Fibroblast of skin of abdomen (primary cell): ENCODE results near the gene CATSPER3. TPM values are rescaled to one million over a fixed set of nuclear protein-coding genes. Genes with fewer than 3 reads are reported as not detected.

Experiments used
- DNase-seq: peaks from one replicate; pipeline ENCODE4 v3.0.0-alpha.2; 2013
- polyA plus RNA-seq, 2 experiments: library from polyadenylated mRNA; unstranded; fragments of 120-200 nt; gene quantifications; one replicate each; pipeline ENCODE4 v1.2.1, GENCODE V29; 2013; ENCODE audit not compliant: insufficient read length in 2 of 2

The CATSPER3 gene
- polyA plus RNA-seq (2013, experiment 1 of 2; ENCODE audit: insufficient read length): 0.30 TPM
- polyA plus RNA-seq (2013, experiment 2 of 2; ENCODE audit: insufficient read length): 0.17 TPM

DNA sequence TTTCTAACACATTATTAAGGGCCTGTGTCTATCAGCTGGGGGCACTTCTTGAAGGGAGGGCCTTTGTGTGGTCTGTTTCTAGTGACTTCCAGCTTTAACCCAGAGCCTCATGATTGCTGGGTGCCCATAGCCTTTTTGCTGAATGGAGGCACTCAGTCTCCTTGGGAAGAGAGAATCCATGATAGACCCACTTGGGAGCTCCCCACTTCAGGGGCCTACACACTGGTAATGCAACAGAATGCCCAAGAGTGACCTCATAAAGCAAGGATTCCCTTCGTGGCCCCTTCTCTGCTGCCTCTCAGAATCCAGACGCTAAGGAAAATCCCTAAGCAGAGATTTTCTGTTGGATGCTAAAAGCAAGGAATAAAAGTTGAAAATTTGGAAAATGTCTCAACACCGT is at the start of gene CATSPER3:
TSS of gene CATSPER3 (plus strand) at position 301 of the 400 bp plus-strand sequence. CDS start at position 386, 85 bp downstream.
- DNase-seq: no peak

DNA sequence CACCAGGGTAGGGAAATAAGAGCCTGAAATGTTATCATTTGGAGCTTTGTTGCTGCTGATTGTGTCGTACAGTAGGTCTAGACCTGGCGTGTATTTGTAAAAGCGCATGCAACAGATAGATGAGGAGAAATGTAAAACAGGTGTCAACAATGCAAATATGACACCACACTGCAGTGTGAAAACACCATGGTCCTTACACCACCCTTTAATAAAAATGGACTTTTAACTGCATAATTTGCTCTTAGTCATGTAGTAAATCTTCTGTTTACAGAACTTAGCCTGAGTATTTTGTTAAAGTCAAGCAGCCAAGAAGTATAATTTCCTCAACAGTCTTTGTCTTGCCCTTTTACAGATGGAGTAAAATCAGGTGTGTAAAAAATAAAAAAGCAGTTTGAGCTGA is 48.8 kb upstream of the CATSPER3 start:
- DNase-seq: no peak

DNA sequence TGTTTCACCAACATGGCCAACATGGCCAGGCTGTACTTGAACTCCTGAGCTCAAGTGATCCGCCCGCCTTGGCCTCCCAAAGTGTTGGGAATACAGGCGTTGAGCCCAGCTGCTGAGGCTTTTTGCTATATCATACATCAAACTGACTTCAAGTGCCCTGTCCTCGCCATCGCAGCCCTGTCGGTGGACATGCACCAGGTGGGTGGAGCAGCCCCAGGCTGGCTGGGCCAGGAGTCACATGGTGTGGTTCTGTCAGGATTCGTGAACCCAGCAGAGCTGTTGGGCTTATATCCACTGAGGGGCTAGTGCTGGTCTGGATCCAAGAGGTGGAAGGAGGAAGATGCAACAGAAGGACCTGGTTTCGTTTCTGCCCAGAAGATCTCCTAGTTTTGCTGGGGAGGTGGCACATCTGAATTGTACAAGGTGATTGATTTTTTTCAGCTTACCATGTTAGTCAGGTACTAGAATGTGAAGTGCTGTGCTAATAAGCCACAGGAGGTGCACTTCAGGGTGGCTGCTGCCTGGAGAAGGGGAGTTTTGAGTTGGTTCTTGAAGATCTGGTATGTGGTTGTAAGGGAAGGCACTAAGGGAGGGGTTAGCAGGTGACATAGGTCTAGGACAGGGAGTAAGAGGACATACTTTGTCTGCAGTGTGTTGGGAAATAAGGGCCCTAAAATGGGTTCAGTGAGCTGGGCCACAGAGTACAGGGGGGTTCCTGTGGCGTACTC is 46.7 kb upstream of the CATSPER3 start:
- DNase-seq: no peak

DNA sequence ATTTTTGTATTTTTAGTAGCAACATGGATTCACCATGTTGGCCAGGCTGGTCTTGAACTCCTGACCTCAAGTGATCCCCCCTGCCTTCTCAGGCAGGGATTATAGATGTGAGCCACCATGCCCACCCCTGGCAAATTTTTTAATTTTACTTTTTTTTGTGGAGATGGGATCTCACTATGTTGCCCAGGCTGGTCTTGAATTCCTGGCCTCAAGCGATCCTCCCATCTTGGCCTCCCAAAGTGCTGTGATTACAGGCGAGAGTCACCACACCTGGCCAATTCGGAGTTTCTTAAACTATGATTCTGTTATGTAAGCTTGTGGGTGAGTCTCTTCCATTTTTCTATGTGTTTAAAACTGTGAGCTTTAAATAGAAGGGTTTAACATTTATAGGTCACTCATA is 35.2 kb upstream of the CATSPER3 start:
- no peak for DNase-seq

DNA sequence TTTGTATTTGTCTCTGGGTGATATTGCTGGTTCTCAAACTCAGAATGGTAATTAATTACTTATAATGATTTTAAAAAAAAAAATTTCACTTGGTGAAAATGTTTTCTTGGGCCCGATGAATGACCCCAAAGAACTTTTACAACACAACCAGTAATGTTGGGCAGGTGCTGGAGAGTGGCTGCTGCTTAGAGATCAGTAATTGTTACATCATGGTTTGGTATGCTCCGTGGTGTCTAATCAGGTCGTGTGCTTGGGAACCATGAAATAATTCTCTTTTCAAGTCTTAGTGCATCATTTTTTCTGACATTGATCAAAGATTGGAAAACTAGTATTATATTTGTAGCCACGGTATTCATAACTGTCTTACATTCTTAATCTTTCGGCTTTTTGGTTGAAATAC is 33.5 kb upstream of the CATSPER3 start:
- no peak for DNase-seq

DNA sequence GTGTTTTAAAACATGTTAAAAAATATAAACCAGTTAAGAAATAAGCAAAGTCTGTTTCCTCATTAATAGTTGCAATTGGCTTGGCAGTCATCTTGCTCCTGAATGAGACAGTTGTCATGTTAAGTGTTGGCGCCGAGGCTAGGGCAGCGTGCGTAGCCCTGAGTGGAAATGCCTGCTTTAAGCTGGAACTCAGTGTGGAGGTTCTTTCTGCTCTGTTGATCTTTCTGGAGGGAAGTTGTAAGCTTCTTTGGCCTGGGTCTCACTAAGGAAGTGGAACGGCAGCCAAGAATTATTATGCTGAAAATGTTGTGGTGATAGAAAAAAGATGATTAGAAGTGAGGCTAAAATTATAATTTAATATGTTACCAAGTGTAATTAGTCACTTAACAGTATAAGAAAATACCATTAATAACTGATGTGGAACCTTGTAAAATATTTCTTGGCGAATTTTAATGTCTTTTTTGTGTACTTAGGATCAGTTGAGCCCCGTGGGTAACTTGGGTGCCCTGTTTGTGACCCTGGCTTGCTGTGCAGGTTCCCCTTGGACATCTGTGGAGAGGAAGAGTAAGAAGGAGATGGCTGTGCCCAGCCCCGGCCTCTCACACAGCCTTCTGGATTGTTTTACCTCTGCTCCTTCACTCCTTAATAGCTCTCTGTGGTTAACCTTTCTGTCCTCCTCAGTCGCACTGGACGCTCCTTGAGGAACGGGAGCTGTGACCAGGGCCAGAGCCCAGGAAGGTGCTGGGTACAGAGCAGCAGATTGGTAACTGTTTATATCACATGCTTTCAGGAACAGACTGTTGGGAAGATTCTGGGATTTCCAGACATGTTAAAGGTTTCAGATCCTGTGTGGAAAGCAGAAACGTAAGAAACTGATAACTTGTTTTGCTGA is 31.8 kb upstream of the CATSPER3 start:
- DNase-seq: no peak

DNA sequence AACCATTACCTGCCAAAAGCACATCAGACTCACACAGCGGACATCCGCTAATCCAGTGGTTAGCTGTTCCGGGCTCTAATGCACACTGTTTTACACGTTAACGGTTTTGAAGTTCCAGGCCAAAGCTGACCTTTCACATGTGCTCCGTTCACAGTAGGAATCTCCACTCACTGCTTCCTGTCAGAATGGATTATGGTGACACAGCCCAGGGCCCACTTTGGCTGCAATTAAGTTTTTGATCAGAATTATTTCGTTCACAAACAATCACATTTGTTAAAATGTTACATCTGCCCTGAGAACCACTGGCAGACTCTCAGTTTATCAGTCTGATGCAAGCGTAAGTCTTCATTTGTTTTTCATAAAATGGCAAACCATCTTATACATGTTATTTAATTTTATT is 30.2 kb upstream of the CATSPER3 start:
- no peak for DNase-seq

DNA sequence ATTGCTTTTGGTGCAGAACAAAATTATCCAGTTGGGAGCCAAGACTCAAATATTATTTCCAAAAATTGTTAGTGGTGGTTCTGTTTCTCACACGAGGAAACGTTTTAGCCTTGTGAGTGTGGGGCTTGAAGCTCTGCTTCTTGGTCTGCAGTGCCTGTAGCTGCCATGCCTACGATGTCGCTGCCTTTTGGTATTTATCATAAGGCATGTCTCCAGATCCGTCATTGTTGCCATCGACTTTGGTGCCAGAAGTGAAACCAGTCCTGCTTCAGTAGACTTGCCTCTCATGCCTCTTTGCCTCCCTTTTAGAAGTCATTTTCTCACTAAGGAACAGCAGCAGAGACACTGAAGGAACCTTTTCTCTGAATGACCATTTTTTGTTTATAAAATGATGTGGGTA is 29.7 kb upstream of the CATSPER3 start:
- DNase-seq: no peak

DNA sequence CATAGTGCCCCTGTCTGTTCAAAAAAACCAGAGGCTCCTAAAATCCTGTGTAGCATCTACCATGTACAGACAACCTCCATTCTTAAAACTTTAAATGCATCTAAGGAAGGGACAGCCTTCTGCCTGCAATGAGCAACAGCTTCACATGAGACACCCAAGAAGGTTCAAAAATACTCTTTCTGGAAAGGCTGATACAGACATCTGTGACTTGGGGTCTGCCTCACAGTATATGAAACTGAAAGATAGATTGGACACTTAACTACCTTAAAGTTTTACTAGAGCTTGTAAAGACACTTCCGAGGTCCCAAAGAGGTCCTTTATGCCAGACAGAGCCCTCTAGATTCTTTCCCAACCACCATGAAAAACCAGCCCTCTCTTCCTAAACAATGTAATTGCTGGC is 28.2 kb upstream of the CATSPER3 start:
- no peak for DNase-seq

DNA sequence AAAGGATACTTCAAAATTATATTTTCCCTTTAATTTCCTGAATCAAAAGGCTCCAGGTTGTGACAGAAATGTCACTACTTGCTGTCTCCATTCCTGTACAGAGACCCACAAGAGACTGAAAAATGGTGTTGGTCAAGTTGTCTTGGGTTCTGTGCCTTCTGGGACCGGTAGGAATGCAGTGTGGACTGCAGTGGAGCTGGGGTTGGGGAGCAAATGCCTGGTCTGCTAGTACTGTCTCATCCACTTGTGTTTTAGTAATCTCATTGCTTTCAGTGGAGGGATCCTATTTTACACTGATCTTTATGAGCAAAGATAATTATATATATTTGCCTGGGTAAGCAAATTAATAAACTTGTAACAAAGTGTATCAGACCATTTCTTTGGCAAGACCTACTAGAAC is 24.2 kb upstream of the CATSPER3 start:
- DNase-seq: no peak

DNA sequence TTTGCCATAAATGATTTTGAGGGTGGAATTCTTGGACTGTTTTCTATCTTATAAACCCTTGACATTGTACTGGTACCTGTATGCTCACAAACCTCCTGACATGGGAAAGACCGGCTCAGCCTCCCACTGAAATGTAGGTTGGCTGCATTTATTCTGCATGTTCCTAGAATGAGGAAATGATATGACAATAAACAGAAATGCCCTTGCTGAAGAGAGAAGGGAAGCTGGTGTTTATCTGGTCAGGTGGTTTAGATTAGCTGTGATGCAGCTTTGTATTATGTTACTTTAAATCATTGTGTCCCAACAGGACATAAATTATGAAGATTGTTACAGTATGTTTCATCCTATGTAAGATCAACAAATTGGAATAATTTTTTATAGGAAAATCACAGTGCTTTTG is 23.1 kb upstream of the CATSPER3 start:
- no peak for DNase-seq

DNA sequence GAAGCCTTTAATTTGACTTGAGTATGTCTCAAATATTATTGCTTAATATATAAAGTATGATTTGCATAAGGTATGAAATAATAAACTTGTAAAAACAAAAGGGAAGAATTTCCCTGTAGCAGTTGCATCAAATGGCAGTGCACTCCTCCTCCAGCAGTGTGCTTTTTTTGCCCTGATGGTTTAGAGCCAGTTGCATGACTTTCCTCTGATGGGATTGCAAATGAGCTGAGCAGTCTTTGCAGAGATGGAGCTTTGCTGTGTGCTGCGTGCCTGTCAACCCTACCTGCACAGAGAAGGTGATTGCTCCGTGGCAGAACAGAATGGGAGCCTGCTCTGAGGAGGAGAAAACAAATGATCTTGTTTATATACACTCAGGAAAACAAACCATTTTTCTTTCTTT is 22.7 kb upstream of the CATSPER3 start:
- DNase-seq: no peak

DNA sequence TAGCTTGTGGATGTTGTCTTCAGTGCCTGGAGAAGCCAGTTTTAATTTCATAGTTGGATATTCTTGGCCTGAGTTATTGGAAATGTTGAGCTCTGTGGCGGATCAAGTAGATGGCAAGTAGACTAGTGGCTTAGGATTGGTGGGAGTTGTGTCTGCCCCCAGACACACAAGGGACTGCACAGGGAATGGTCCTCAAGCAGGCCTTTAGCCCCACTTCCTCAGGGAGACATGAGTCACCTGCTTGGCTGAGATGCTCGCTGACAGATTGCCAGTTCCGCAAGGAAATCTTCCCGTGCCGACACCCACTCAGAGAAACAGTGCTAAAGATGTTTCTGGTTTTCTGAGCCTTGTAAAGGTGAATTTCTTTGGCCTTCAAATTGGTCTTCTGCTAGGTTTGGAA is 18.8 kb upstream of the CATSPER3 start:
- DNase-seq: peak; percentile 16

DNA sequence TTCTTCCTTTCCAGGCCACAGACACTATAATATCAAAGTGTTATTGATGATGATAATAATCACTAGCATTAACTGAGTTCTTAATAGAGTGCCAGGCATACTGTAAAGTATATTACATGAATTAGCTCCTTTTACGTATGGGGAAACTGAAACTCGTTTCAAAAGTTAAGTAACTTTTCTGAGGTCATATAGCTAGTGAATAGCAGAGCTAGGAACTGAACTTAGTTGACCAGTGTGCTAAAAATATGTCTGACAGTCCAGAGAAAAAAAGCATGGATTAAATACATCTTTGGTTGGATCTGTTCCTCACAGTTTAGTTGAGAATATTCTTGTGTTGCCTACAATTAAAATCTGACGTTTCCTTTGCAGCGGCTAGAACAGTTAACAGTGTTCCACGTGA is 18.4 kb upstream of the CATSPER3 start:
- DNase-seq: no peak

DNA sequence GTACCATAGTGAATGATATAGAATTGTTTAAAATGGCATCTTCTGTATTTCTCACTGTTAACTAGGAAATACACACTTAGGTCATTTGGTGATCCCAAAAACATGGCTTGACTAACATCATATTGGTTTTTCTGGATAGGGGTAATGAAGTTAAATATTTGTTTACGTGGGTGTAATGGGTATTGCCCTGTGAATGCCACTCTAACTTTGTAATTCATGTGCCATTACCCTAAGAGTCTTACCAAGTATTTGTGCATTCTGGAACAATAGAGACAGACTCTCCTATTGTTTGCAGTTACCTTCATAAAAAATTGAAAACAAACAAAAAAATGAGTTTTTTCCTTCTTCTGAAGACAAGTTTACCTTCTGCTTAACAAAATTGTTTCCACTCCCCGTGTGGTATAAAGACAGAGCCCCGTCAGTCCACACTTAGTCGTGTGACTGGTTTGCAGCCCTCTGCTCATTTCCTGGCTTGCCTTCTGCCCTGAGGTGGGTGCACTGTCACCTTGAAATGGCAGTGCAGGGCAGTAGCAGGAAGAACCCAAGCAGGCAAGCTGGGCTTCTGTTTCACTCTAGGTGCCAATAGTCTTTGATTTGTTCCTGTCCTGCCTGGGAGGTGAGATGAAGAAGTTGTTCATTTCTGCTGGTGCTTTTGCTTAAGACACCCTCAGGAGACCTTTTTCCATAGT is 9.6 kb upstream of the CATSPER3 start:
- DNase-seq: no peak

DNA sequence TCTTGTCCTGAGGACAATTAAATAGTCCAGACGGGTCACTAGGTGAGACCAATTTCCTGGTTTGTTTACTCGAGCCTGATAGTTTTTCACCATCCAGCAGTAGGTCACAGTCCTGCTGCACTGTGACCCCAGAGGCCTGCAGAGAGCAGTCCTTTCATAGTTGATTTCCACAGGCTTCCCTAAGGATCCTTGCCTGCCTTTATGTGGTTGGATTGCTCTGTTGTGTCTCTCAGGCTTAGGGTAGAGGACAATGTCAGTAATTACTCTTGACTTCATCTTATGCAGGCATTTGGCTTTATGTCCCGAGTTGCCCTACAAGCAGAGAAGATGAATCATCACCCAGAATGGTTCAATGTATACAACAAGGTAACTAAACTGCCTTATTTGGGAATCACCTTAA is 9.0 kb upstream of the CATSPER3 start:
- DNase-seq: no peak

DNA sequence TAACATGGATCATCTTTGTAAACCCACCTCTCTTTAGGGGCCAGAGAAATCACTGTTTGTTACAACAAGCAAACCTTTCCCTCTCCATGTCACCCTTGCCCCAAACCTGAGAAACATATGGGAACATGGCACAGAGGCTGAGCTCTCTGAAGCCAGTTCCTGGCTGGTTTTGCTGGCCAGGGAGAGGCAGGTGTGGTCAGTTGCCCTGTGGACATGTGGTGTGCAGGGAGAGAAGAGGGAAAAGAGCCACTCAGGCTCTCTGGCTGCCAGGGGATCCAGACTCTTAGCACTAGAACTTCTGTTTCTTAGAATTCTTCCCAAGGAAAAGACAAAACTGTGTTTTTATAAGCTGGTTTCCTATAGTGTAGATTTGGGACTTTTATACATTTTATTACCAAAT is 4.6 kb upstream of the CATSPER3 start:
- DNase-seq: no peak

DNA sequence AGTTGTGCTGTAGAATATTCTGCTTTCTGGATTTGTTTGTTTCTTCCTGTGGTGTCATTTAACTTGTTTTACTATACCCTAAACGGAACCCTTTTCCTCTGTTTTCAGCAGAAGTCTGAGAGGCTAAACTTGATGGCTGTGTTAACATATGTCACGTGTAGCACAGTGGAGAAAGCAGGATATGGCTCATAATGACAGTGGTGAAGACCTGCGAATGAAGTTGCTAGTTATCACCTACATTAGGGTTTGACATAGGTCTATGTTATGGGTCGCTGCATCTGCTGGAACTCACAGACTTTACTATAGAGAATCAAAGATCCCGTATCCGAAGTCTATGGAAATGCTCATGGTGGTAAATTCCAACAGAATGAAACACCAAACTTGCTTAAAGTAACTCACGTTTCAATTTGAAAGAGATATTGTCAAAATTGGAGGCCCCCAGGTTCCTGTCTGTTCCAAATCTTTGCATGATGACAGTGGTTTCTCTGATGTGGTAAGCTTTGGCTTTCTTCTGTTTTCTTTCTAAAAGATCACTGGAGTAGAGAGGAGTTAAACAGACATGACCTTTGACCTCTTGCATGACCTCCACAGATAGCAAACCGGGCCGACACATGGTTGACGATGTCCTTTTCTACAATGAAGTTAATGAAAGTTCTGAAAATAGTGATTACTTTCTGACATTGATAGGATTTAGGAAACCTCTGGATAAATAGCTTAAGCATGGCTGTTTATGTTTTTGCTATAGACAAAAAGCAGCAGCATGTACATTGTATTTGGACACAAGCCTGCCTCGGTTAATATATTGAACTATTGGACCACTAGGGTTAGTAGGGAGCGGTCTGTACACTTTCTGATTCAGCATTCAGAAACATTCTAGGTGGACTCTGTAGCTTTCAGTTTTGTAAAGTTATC is 3.1 kb upstream of the CATSPER3 start:
- DNase-seq: no peak

DNA sequence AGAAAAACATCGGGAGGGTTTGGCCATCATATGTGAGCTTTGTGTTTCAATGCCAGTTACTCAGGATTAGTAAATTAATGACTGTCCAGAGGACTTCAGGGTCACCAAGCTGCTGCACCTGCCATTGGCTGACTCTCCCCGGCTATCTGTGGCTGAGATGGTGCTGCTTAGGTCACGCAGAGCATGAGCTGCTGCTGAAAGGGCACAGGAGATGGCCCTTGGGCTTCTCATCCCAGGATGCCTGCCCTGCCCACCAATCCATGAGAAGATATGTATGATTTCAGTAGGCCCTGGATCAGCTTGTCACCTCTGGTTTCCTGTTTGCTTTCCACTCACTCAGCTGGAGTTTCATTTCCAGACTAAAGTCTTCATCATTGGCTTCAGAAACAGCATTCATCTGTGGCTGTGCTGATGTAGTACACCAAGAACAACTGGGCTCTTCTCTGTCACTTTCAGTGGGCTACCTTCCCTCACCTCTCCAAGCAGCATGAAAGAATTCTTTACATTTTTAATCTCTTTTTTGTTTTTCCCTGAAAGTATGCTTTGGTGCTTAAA is 2.4 kb upstream of the CATSPER3 start:
- DNase-seq: no peak

DNA sequence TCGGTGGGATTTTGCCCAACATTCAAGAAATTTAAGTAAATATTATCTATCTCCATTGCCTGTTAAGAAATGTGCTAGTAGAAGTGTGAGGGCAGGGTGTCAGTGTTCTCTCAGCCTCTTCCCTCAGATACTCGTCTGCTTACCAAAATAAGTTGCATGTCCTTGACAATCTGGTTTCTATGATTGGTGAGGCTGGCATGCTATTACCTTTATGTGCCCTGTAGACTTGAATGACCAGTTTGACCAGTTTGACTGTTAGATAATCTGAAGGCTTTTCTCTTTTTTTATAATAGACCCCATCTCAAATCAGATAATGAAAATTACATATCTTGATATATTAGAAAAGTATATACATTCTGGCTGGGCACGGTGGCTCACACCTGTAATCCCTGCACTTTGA is 348 bp downstream of the CATSPER3 start:
- DNase-seq: no peak

DNA sequence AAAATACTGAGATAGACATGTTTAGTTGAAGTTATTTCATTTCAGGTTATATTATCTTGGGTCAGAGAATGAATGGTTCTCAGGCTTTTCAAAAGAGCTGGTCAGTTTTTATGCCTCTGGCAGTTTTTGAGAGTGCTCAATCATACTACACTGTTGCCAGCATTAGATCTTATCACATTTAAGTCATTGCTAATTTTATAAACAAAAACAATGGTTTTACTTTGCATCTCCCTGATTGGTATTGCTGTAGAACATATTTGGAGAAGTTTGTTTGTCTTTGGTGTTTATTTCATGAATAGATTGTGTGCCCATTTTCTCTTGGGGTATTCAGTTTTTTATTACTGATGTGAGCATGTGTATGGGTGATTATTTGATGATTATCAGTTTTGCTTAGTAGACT is 1.5 kb downstream of the CATSPER3 start:
- no peak for DNase-seq
